ENCODE results near the gene ZNF888. TPM values are rescaled to one million over a fixed set of nuclear protein-coding genes. Genes with fewer than 3 reads are reported as not detected.
"Not testable (repeated sequence)": the region's sequence is repeated elsewhere in the genome, so short reads cannot be mapped to it uniquely, and the experiment has no call there.

ZNF888 gene
- total RNA-seq, 1 experiment from 2014 or later = 13.4 TPM

DNA sequence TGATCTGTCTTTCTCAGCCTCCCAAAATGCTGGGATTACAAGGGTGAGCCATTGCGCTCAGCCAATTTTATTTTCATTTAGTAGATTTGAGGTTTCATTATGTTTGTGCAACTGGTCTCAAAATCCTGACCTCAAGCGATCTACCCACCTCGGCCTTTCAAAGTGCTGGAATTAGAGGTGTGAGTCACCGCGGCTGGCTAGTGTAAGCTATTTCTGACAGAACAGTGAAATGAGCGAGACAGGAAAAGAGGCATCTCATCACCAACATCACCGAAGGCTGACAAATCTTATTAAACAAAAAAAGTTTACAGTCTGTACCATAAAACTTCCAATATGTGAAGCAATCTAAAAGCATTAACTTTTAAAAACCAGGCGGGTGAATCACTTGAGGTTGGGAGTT is 12.2 kb upstream of the ZNF888 start:
- Histone ChIP-seq H4K5ac (ENCODE audit: insufficient read length, low read depth, low read length) (no peak overlapping the region), H2BK5ac (ENCODE audit: insufficient read length, low read length) (no peak overlapping the region), H3K56ac (ENCODE audit: insufficient read length, low read depth, low read length) (no peak overlapping the region), H4K91ac (ENCODE audit: insufficient read length, low read depth, low read length) (no peak overlapping the region), H3K79me1 (ENCODE audit: insufficient read depth, low read depth, low read length, poor library complexity, severe bottlenecking) (peaks cover 6% of the 10 kb centered on the region), H3K23ac (ENCODE audit: insufficient read length, low read depth, low read length) (no peak overlapping the region), H3K4me2 (ENCODE audit: insufficient read depth, insufficient read length, low read length) (no peak overlapping the region), H3T11ph (ENCODE audit: low read length) (no peak overlapping the region), H2AFZ (ENCODE audit: low read length) (no peak overlapping the region), H2BK12ac (ENCODE audit: insufficient read length, low read depth, low read length) (no peak overlapping the region), H2BK15ac (ENCODE audit: low read depth, low read length) (no peak overlapping the region), H3K18ac (ENCODE audit: insufficient read length, low read depth, low read length) (no peak overlapping the region), H2BK120ac (ENCODE audit: low read depth, low read length, poor library complexity, severe bottlenecking) (no peak overlapping the region), H3K27me3 (ENCODE audit: insufficient read depth, low read length) (no peaks in the 10 kb centered on the region), H3K4ac (ENCODE audit: low read depth, low read length) (no peak overlapping the region), H2BK20ac (ENCODE audit: low read depth, low read length, poor library complexity, severe bottlenecking) (no peak overlapping the region), H4K20me1 (ENCODE audit: control insufficient read depth, insufficient read depth, insufficient read length) (no peaks in the 10 kb centered on the region), H3K4me1 (ENCODE audit: insufficient read depth, low read length) (no peaks in the 10 kb centered on the region), H3K9me3 (ENCODE audit: control insufficient read depth, low read depth, low read length) (no peaks in the 10 kb centered on the region), H3K79me2 (ENCODE audit: insufficient read depth, low read length) (peaks cover 6% of the 10 kb centered on the region; the same call in 1 of the 2 replicates), H2AK5ac (ENCODE audit: insufficient read length, low read length) (no peak overlapping the region), H3K9ac (ENCODE audit: extremely low read depth, insufficient read length, low read length) (no peak overlapping the region), H3K23me2 (ENCODE audit: insufficient read length, low read depth, low read length, poor library complexity, severe bottlenecking) (no peaks in the 10 kb centered on the region), H4K8ac (replicated peaks; ENCODE audit: insufficient read length, low read depth, low read length) (no peak overlapping the region), H3K14ac (ENCODE audit: insufficient read depth, low read length) (no peak overlapping the region), H3K27ac (ENCODE audit: insufficient read length, low read depth, low read length) (no peak overlapping the region)
- Mint-ChIP-seq H3K27ac (peak overlapping the region in 1 of 3 experiments; percentile 68; a peak in 1 of 7 replicates), H3K27me3 (ENCODE audit: low read depth) (no peaks in the 10 kb centered on the region; the same call in 1 of the 2 replicates), H3K36me3 (ENCODE audit: insufficient read depth in 1 of 3, low read depth in 3 of 3) (peaks cover 12 to 47% (median 39%) of the 10 kb centered on the region in 3 experiments; a peak in 6 of 7 replicates), H3K4me3 (no peak overlapping the region), H3K9me3 (no peaks in the 10 kb centered on the region), H3K4me1 (peaks cover 9 to 15% of the 10 kb centered on the region in 2 experiments)
- TF ChIP-seq, protein P1, sequence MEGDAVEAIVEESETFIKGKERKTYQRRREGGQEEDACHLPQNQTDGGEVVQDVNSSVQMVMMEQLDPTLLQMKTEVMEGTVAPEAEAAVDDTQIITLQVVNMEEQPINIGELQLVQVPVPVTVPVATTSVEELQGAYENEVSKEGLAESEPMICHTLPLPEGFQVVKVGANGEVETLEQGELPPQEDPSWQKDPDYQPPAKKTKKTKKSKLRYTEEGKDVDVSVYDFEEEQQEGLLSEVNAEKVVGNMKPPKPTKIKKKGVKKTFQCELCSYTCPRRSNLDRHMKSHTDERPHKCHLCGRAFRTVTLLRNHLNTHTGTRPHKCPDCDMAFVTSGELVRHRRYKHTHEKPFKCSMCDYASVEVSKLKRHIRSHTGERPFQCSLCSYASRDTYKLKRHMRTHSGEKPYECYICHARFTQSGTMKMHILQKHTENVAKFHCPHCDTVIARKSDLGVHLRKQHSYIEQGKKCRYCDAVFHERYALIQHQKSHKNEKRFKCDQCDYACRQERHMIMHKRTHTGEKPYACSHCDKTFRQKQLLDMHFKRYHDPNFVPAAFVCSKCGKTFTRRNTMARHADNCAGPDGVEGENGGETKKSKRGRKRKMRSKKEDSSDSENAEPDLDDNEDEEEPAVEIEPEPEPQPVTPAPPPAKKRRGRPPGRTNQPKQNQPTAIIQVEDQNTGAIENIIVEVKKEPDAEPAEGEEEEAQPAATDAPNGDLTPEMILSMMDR (conservative IDR thresholded peaks at IDR 0.05) = no peak
- no peak for DNase-seq
- WGBS (ENCODE audit: extremely low coverage, insufficient read length, low lambda C conversion rate) = no CpG with 5 or more reads among the region's 8 CpGs

DNA sequence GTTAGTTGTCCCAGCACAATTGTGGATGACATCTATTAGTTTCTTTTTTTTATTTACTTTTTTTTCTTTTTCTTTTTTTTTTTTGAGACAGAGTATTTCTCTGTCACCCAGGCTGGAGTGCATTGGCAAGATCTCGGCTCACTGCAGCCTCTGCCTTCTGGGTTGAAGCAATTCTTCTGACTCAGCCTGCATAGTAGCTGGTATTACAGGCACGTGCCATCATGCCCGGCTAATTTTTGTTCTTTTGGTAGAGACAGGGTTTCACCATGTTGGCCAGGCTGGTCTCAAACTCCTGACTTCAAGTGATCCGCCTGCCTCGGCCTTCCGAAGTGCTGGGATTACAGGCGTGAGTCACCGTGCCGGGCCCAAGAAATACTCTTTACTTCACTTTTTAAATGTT is 1.4 kb upstream of the ZNF888 start:
- no CpG with 5 or more reads among the region's 9 CpGs for WGBS (ENCODE audit: extremely low coverage, insufficient read length, low lambda C conversion rate)
- not testable (repeated sequence) for H3K4me3 Mint-ChIP-seq

More for the DNA sequence above, 1.4 kb upstream of the ZNF888 start:
- H2BK5ac ChIP-seq (ENCODE audit: insufficient read length, low read length); H3K4me1 ChIP-seq (ENCODE audit: insufficient read depth, low read length); H3K9me3 ChIP-seq (ENCODE audit: control insufficient read depth, low read depth, low read length); H3K4ac ChIP-seq (ENCODE audit: low read depth, low read length); H3K4me2 ChIP-seq (ENCODE audit: insufficient read depth, insufficient read length, low read length); DNase-seq; H3K14ac ChIP-seq (ENCODE audit: insufficient read depth, low read length); H3K27ac Mint-ChIP-seq; H2BK12ac ChIP-seq (ENCODE audit: insufficient read length, low read depth, low read length); H3K27me3 ChIP-seq (ENCODE audit: insufficient read depth, low read length); H4K8ac ChIP-seq (replicated peaks; ENCODE audit: insufficient read length, low read depth, low read length); H3K18ac ChIP-seq (ENCODE audit: insufficient read length, low read depth, low read length); H2AK5ac ChIP-seq (ENCODE audit: insufficient read length, low read length); H3K27me3 Mint-ChIP-seq (ENCODE audit: low read depth); H2AFZ ChIP-seq (ENCODE audit: low read length); H2BK20ac ChIP-seq (ENCODE audit: low read depth, low read length, poor library complexity, severe bottlenecking); H3K56ac ChIP-seq (ENCODE audit: insufficient read length, low read depth, low read length); H2BK15ac ChIP-seq (ENCODE audit: low read depth, low read length); H3K9ac ChIP-seq (ENCODE audit: extremely low read depth, insufficient read length, low read length); H4K5ac ChIP-seq (ENCODE audit: insufficient read length, low read depth, low read length); H3T11ph ChIP-seq (ENCODE audit: low read length); H3K27ac ChIP-seq (ENCODE audit: insufficient read length, low read depth, low read length); H3K9me3 Mint-ChIP-seq; H4K20me1 ChIP-seq (ENCODE audit: control insufficient read depth, insufficient read depth, insufficient read length); H3K79me2 ChIP-seq (ENCODE audit: insufficient read depth, low read length); H3K23ac ChIP-seq (ENCODE audit: insufficient read length, low read depth, low read length); H3K23me2 ChIP-seq (ENCODE audit: insufficient read length, low read depth, low read length, poor library complexity, severe bottlenecking); H4K91ac ChIP-seq (ENCODE audit: insufficient read length, low read depth, low read length); H2BK120ac ChIP-seq (ENCODE audit: low read depth, low read length, poor library complexity, severe bottlenecking); H3K79me1 ChIP-seq (ENCODE audit: insufficient read depth, low read depth, low read length, poor library complexity, severe bottlenecking): not testable (repeated sequence)
- H3K4me1 Mint-ChIP-seq = peaks cover 25% of the 10 kb centered on the region in 2 experiments
- peaks cover 26 to 47% (median 38%) of the 10 kb centered on the region in 3 experiments; a peak in 6 of 7 replicates for H3K36me3 Mint-ChIP-seq (ENCODE audit: insufficient read depth in 1 of 3, low read depth in 3 of 3)

Data from H9 (cell line).